Middle frontal gyrus (tissue), 1 donor: ENCODE measurements around the gene MRPL36.

Experiments
- DNase-seq: peaks from one replicate; pipeline ENCODE4 v3.0.0-alpha.2; 2015; ENCODE audit warnings: low spot score; ENCODE audit errors: extremely low spot score

Gene MRPL36

GRCh38 chr5:1751026-1751863 lies 48.4 kb downstream of the MRPL36 start:
- DNase-seq: no peak

- no peak for DNase-seq
These were observed 49.2 kb downstream of the MRPL36 start for GRCh38 chr5:1750469-1750868.

- no peak for DNase-seq
These were observed 50.1 kb downstream of the MRPL36 start for GRCh38 chr5:1749346-1750124.

- DNase-seq: no peak
These were observed 50.8 kb downstream of the MRPL36 start for GRCh38 chr5:1748845-1749244.
